HG02588 (cell line): ENCODE measurements around the gene BOC.

ENCODE experiments used
- ATAC-seq: cut with Tn5 transposase; IDR thresholded peaks from one replicate; pipeline ENCODE4 v1.9.1; 2021; ENCODE audit warnings: mild to moderate bottlenecking, moderate library complexity; ENCODE audit not compliant: unreplicated experiment

The BOC gene

GRCh38 chr3:113283306-113283705, 71.9 kb downstream of the BOC start:
- ATAC-seq, result no peak

- no peak for ATAC-seq
Observed at GRCh38 chr3:113284453-113285050, 73.2 kb downstream of the BOC start.

- no peak for ATAC-seq
Observed at GRCh38 chr3:113285226-113285625, 73.9 kb downstream of the BOC start.

- no peak for ATAC-seq
Observed at GRCh38 chr3:113285741-113286140, 74.4 kb downstream of the BOC start.

GRCh38 chr3:113286524-113286923, 75.2 kb downstream of the BOC start:
- ATAC-seq, result no peak

- no peak for ATAC-seq
Observed at GRCh38 chr3:113287111-113287802, 75.9 kb downstream of the BOC start.

GRCh38 chr3:113287803-113288648, 76.7 kb downstream of the BOC start:
- no peak for ATAC-seq

GRCh38 chr3:113288881-113289280, 77.5 kb downstream of the BOC start:
- ATAC-seq, result no peak

- no peak for ATAC-seq
Observed at GRCh38 chr3:113291572-113291971, 80.2 kb downstream of the BOC start.

GRCh38 chr3:113292933-113293332, 81.6 kb downstream of the BOC start:
- no peak for ATAC-seq

- ATAC-seq, result no peak
Observed at GRCh38 chr3:113293348-113293747, 82.0 kb downstream of the BOC start.

GRCh38 chr3:113295463-113295862, 84.1 kb downstream of the BOC start:
- no peak for ATAC-seq

GRCh38 chr3:113297287-113297686, 85.9 kb downstream of the BOC start:
- no peak for ATAC-seq

- no peak for ATAC-seq
Observed at GRCh38 chr3:113297841-113298240, 86.5 kb downstream of the BOC start.

- ATAC-seq, result no peak
Observed at GRCh38 chr3:113300596-113300995, 89.2 kb downstream of the BOC start.

- ATAC-seq, result no peak
Observed at GRCh38 chr3:113304102-113304501, 92.7 kb downstream of the BOC start.

GRCh38 chr3:113304856-113305540, 93.6 kb downstream of the BOC start:
- ATAC-seq, result no peak

- ATAC-seq, result no peak
Observed at GRCh38 chr3:113310960-113311359, 99.6 kb downstream of the BOC start.

- no peak for ATAC-seq
Observed at GRCh38 chr3:113312416-113312815, 101.1 kb downstream of the BOC start.

GRCh38 chr3:113314923-113315322, 103.6 kb downstream of the BOC start:
- ATAC-seq, result no peak

- ATAC-seq, result no peak
Observed at GRCh38 chr3:113329757-113330156, 118.4 kb downstream of the BOC start.
